HG02943 (cell line): ENCODE measurements around the gene GALM.

Source experiments
- ATAC-seq: cut with Tn5 transposase; IDR thresholded peaks from one replicate; pipeline ENCODE4 v1.9.1; 2021; ENCODE audit warnings: mild to moderate bottlenecking, low read depth, moderate library complexity; ENCODE audit not compliant: unreplicated experiment

GALM gene

GRCh38 chr2:38649176-38649728 is 16.7 kb upstream of the GALM start:
- no peak for ATAC-seq

GRCh38 chr2:38650012-38650411 is 15.9 kb upstream of the GALM start:
- no peak for ATAC-seq

- ATAC-seq = no peak
These were observed 15.2 kb upstream of the GALM start for GRCh38 chr2:38650717-38651116.

- no peak for ATAC-seq
These were observed 13.3 kb upstream of the GALM start for GRCh38 chr2:38652431-38653273.

GRCh38 chr2:38653380-38653714 is 12.6 kb upstream of the GALM start:
- ATAC-seq = no peak

- no peak for ATAC-seq
These were observed 12.0 kb upstream of the GALM start for GRCh38 chr2:38653715-38654527.

GRCh38 chr2:38654528-38655381 is 11.2 kb upstream of the GALM start:
- ATAC-seq = no peak

GRCh38 chr2:38655441-38655840 is 10.5 kb upstream of the GALM start:
- ATAC-seq = no peak

- ATAC-seq = no peak
These were observed 8.9 kb upstream of the GALM start for GRCh38 chr2:38656866-38657480.

- ATAC-seq = no peak
These were observed 7.3 kb upstream of the GALM start for GRCh38 chr2:38658613-38659012.

GRCh38 chr2:38659115-38659514 is 6.8 kb upstream of the GALM start:
- no peak for ATAC-seq

- no peak for ATAC-seq
These were observed 5.6 kb upstream of the GALM start for GRCh38 chr2:38660282-38660681.

GRCh38 chr2:38661306-38661705 is 4.6 kb upstream of the GALM start:
- ATAC-seq = no peak

GRCh38 chr2:38666556-38666910 is 619 bp downstream of the GALM start:
- no peak for ATAC-seq

GRCh38 chr2:38668092-38668491 is 2.2 kb downstream of the GALM start:
- ATAC-seq = no peak

GRCh38 chr2:38668779-38669479 is 3.0 kb downstream of the GALM start:
- ATAC-seq = no peak

GRCh38 chr2:38671303-38671702 is 5.4 kb downstream of the GALM start:
- no peak for ATAC-seq

GRCh38 chr2:38671946-38672345 is 6.0 kb downstream of the GALM start:
- no peak for ATAC-seq

- no peak for ATAC-seq
These were observed 6.8 kb downstream of the GALM start for GRCh38 chr2:38672445-38673391.
